TTC549 (cell line): ENCODE results near the gene HECW1.
"Not testable (repeated sequence)": the region's sequence is repeated elsewhere in the genome, so short reads cannot be mapped to it uniquely, and the experiment has no call there.

Source experiments
- FAIRE-seq: peaks from 2 replicates; lab custom pipeline; 2012; peaks lifted over from hg19 to GRCh38; lab: Jason Lieb, UNC

HECW1 gene

DNA sequence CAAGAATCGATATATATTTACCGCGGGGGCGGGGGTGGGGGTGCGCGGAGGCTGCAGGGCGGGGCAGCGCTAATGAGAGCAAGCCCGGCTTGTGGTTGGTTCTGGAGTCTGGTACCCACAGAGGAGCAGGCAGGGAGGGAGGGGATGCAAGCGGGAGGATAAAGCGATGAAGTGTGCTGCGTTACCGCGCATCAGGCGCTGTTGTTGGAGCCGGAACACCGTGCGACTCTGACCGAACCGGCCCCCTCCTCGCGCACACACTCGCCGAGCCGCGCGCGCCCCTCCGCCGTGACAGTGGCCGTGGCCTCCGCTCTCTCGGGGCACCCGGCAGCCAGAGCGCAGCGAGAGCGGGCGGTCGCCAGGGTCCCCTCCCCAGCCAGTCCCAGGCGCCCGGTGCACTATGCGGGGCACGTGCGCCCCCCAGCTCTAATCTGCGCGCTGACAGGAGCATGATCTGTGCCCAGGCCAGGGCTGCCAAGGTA, at the start of gene HECW1:
HECW1 (plus strand) TSS at position 189 of the 482 bp plus-strand sequence. CDS start 131,259 bp downstream, outside the sequence.
- FAIRE-seq: no peak

DNA sequence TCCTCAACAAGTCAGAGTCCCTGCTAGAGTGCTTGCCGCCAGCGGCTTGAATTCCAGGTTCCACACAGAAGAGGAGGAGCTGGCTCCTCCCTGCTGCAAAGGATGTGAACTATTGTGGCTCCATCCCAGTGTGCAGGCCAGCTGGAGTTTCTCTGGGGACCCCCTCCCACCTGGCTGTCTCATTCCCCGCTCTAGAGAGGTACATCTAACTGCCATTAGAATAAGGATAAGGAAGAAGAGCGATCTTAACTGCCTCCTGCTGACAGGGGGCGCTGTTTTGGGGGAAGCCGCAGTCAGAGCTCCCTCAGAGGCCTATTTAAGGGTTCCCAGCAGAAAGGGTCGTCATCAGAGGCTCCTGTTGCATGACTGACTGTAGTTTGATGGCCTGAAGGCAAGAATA, 40.8 kb upstream of the HECW1 start:
- no peak for FAIRE-seq

GRCh38 chr7:43072530-43072929, 39.9 kb upstream of the HECW1 start:
- no peak for FAIRE-seq

- FAIRE-seq: not testable (repeated sequence)
Measured at GRCh38 chr7:43073811-43074210, 38.6 kb upstream of the HECW1 start.

DNA sequence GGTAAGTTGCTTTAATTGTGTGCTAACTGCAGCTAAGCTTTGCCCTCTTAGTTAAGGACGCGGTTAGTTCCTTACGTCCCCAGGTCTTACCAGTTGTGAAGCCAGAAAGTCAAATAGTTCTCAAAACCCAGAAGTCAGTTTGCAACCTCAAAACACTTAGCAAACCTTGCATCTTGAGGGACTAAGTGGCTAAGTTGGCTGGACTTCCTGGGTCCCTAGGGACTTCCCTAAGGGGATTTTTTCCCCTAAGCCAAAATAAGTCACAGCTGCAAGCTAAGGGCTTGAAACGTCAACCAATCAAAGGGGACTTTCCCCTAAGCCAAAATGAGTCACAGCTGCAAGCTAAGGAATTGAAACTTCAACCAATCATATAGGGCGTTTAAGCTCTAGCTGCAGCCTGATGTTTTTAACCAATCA, 36.2 kb upstream of the HECW1 start:
- FAIRE-seq: no peak

GRCh38 chr7:43076606-43077005, 35.8 kb upstream of the HECW1 start:
- no peak for FAIRE-seq

- FAIRE-seq: no peak
Measured at GRCh38 chr7:43077285-43077684, 35.2 kb upstream of the HECW1 start.

- FAIRE-seq: no peak
Measured at GRCh38 chr7:43077732-43078391, 34.6 kb upstream of the HECW1 start.

DNA sequence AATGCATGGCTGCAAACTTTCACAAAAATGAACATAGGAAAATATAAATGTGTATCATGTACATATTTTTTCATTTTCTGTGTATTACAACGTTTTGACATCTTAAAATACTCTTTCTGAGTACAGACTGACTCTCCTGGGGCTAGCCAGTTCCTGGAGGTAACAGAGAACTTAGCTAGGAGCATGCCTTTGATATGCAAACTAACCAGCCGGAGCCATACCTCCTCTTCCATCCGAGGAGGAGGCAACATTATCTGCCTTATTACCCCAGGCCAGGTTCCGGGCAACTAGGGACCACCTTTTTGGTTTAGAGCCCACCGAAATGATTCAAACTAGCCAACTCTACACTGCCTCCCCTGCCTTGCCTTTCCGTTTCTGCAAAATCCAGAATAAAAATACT, 33.7 kb upstream of the HECW1 start:
- FAIRE-seq: no peak

- FAIRE-seq: no peak
Measured at GRCh38 chr7:43081603-43082002, 30.8 kb upstream of the HECW1 start.

DNA sequence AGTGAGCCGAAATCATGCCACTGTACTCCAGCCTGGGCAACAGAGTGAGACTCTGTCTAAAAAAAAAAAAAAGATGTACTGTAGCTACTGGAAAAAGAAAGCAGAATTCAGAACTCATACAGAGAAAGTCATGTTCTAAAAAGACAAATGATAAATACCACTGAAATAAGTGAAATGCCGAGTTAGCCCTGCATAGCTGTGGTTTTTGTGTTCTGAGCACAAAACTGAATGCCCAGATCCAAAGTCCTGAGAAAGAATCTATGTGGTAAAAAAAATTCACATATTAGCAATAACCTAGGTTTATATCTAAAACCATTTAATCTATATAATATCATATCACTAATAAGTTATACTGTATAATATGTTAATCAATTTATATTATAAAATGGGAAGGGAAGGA, 29.3 kb upstream of the HECW1 start:
- no peak for FAIRE-seq

- no peak for FAIRE-seq
Measured at GRCh38 chr7:43085017-43085416, 27.4 kb upstream of the HECW1 start.

DNA sequence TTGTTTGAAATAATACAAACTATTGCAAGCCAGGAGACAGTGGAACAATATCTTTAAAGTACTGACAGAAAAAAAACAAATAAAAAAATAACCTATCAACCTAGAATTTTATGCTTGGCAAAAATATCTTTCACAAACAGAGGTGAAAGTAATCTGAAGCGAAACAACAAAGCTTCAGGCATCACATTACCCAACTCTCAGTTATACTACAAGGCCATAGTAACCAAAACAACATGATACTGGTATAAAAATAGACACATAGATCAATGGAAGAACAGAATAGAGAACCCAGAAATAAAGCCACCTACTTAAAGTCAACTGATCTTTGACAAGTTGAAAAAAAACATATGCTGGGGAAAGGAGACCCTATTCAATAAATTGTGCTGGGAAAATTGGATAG, 26.5 kb upstream of the HECW1 start:
- FAIRE-seq: no peak

DNA sequence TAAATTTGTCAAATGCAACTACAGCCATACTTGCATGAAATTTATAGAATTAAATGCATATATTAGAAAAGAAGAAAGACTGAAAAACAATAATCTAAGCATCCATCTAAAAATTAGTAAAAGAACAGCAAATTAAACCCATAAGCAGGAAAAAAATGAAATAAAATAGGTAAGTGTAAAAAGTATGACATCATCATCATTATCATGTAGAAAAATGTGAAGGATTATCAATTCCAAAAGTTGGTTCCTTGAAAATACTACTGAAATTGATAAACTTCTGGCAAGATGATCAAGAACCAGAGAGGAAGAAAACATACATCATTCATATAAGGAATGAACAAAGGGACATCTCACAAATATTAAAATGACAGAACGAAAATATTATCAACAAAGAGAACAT, 19.6 kb upstream of the HECW1 start:
- no peak for FAIRE-seq

- no peak for FAIRE-seq
Measured at GRCh38 chr7:43096875-43097274, 15.6 kb upstream of the HECW1 start.

DNA sequence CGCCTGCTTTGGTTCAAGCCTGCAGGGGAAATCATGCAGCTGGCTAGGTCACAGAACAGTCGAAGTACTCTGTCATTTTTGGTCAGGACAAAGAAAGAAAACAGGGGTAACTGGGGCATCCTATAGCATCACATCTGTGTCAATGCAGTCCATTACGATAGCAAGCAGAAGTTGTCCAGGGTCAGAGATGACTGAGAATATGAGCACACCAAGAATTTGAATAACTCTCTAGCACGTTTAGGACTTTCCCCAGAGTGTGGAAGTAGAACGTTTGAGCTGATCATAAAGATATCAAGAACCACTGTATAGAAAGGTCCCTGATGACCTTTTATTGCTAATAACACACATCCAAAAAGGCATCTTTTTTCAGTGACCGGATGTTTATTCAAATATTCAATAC, 12.7 kb upstream of the HECW1 start:
- no peak for FAIRE-seq

GRCh38 chr7:43104874-43105520, 7.5 kb upstream of the HECW1 start:
- no peak for FAIRE-seq

DNA sequence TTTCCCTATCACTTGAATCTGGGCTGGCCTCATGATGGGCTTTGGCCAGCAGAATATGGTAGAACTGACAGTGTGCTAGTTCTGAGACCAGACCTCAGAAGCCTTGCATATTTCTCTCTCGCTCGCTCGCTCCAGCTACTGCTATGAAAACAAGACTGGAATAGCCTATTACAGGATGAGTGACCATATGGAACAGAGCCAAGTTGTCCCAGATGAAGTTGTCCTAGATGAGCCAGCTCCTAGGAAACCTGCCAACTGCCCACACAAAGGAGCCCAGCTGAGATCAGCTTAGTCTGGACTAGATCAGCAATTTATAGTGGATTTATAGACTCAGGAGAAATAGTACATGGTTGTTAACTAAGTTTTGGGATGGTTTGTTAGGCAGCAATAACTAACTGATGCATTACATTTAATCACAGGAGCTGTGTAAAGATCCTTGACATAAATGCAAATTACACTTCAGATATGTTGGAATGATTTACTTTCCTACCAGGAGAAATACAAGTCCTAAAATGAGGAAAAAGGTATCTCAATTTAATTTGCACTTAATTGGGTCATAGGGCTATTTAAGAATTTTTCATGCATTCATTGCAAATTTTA, 6.8 kb upstream of the HECW1 start:
- no peak for FAIRE-seq

DNA sequence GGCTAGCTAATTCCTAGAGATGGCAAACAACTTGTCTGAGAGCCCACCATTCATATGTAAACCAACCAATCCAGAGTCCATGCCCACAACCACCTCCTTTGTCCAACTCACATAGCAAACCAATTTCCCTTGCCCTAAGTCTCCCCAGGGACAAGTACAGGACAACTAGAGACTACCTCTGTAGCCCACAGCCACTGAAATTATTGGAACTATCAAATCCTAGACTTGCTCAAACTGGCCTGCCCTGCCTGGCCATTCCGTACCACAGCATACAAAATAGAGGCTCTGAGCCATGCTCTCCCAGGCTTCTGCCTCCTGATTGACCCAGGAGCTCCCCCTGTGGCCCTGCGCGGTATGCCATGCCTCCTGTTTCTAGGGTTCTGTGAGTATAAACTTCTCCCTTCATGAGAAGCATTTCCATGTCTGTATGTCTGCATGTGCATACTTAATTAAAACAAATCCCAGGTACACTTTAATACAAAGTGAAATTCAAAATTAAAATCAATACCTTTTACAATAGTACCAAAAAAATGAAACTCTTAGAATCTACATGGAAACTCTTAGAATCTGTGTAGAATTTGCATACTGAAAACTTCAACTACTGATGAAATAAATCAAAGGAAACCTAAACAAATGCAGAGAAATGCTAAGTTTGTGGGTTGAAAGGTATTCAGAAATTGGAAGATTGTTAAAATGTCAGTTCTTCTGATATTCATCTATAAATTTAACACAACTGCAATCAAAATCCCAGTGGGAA, 4.0 kb upstream of the HECW1 start:
- no peak for FAIRE-seq

GRCh38 chr7:43110791-43111535, 1.5 kb upstream of the HECW1 start:
- FAIRE-seq: no peak

- FAIRE-seq: no peak
Measured at GRCh38 chr7:43111630-43112458, 603 bp upstream of the HECW1 start.
